Measurements from ENCODE around the gene MYLK. TPM values are rescaled to one million over a fixed set of nuclear protein-coding genes. Genes with fewer than 3 reads are reported as not detected.
A peak's percentile ranks its signal among the peaks of the same experiment; 100 is the strongest.

The MYLK gene
- total and polyA plus RNA-seq, 10 of the 15 experiments (the other 5 are each of a cell fraction or from before 2014, with no cell fraction given) = 0.04 to 1.6 (median 0.42) TPM; not detected in 1

DNA sequence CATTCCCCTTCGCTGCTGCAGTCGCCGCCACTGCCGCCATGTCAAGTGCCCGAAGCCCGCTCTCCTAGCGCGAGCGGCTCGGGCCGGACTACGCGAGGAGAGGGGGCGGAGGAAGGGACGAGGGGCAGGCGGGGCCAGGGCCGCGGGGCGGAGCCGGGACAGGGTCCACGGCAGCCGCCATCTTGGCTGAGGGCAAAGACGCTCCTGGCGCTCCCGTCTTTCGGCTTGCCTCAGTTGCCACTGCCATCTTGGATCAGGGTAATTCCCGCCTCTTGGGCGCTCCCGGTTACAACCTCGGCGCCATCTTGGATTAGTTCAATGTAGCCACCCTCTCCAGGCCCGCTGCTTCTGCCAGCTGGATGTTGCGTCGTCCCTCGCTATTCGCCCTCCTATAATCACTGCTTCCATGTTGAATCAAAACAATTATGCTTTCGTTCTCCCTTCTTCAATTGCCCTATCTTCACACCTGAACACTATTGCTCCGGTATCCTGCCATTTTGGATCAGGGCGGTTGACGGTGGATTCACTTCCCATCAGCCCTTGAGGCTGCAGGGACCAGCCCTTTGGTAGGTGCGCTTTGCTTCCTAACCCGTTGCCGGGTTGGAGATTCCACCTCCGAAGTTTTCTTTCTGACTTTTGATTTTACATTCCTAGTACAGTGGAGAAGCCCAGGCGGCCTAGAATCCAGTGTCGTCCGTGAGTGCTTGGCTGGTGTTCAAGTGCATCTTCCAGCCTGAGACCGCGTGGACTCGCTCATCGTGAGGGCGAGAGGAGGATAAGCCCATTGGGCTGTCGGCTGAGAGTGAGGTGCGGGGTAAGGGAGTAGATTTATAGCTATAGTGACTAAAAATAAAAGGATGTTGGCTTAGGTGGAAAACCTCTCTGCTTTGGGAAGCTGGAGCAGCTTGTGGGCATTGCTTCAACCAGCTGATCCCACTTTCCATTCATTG lies 298.9 kb downstream of the MYLK start, which contains the start of gene HACD2 (continued):
- TF ChIP-seq ZNF592 (IDR thresholded peaks at IDR 0.05) = peak; percentile 69; the same call in 1 of the 2 replicates
- no peak for TF ChIP-seq CHD4 (IDR thresholded peaks at IDR 0.05)
- 0 out of 4 replicates have a peak, but pooled peaks of 1 of the 2 experiments have one; percentile 41 for TF ChIP-seq ETV6 (conservative IDR thresholded peaks at IDR 0.05 in 1 of 2, IDR thresholded peaks at IDR 0.05 in 1 of 2; ENCODE audit: borderline replicate concordance in 1 of 2, low read depth in 1 of 2)
- TF ChIP-seq USF2 (IDR thresholded peaks at IDR 0.05; ENCODE audit: borderline replicate concordance, low read depth, low read length) = no peak
- peak; percentile 81 for TF ChIP-seq POLR2AphosphoS5 (IDR thresholded peaks at IDR 0.05; ENCODE audit: low read length)
- TF ChIP-seq CEBPB (IDR thresholded peaks at IDR 0.05; ENCODE audit: borderline replicate concordance in 1 of 2, low read depth in 2 of 2, low read length in 2 of 2) = no peak
- no peak for TF ChIP-seq ZBTB11 (CRISPR knock-in tag; IDR thresholded peaks at IDR 0.05)
- TF ChIP-seq CBX3 (IDR thresholded peaks at IDR 0.05; ENCODE audit: borderline replicate concordance, low read depth) = no peak
- no peak; the same call in 1 of the 2 replicates for TF ChIP-seq MTA3 (IDR thresholded peaks at IDR 0.05; ENCODE audit: borderline replicate concordance, low read length)
- TF ChIP-seq HDGF (IDR thresholded peaks at IDR 0.05) = peak; percentile 93
- no peak for TF ChIP-seq CTCF (IDR thresholded peaks at IDR 0.05 in 2 of 3, conservative IDR thresholded peaks at IDR 0.05 in 1 of 3; ENCODE audit: control insufficient read depth in 2 of 3, extremely low read depth in 1 of 3, insufficient read depth in 1 of 3, low read depth in 3 of 3, low read length in 3 of 3)
- TF ChIP-seq SMC3 (IDR thresholded peaks at IDR 0.05; ENCODE audit: borderline replicate concordance, low read length) = no peak
- TF ChIP-seq RB1 (IDR thresholded peaks at IDR 0.05; ENCODE audit: borderline replicate concordance) = no peak
- TF ChIP-seq, protein P1, sequence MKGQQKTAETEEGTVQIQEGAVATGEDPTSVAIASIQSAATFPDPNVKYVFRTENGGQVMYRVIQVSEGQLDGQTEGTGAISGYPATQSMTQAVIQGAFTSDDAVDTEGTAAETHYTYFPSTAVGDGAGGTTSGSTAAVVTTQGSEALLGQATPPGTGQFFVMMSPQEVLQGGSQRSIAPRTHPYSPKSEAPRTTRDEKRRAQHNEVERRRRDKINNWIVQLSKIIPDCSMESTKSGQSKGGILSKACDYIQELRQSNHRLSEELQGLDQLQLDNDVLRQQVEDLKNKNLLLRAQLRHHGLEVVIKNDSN (IDR thresholded peaks at IDR 0.05; ENCODE audit: borderline replicate concordance, extremely low read length, insufficient read depth, low read depth, low read length) = no peak
- TF ChIP-seq NR2F1 (conservative IDR thresholded peaks at IDR 0.05) = no peak
- no peak; the same call in 1 of the 2 replicates for TF ChIP-seq CHD2 (IDR thresholded peaks at IDR 0.05; ENCODE audit: borderline replicate concordance, low read depth, low read length)
